GM19455 (cell line): ENCODE results near the gene SKI.

Source experiments
- ATAC-seq: cut with Tn5 transposase; IDR thresholded peaks from one replicate; pipeline ENCODE4 v1.9.1; 2021; ENCODE audit not compliant: unreplicated experiment

The SKI gene

GRCh38 chr1:2348346-2349325 lies 120.5 kb downstream of the SKI start:
- no peak for ATAC-seq

- ATAC-seq = no peak
Measured at GRCh38 chr1:2349806-2350205, 121.7 kb downstream of the SKI start.

GRCh38 chr1:2350501-2350900 lies 122.4 kb downstream of the SKI start:
- ATAC-seq = no peak

- ATAC-seq = no peak
Measured at GRCh38 chr1:2350911-2351655, 123.0 kb downstream of the SKI start.

- ATAC-seq = no peak
Measured at GRCh38 chr1:2351723-2352122, 123.6 kb downstream of the SKI start.

GRCh38 chr1:2352341-2352896 lies 124.3 kb downstream of the SKI start:
- no peak for ATAC-seq

GRCh38 chr1:2352897-2353550 lies 124.9 kb downstream of the SKI start:
- no peak for ATAC-seq

GRCh38 chr1:2353551-2354438 lies 125.7 kb downstream of the SKI start:
- ATAC-seq = no peak

GRCh38 chr1:2354511-2355372 lies 126.6 kb downstream of the SKI start:
- no peak for ATAC-seq

GRCh38 chr1:2355373-2356261 lies 127.5 kb downstream of the SKI start:
- ATAC-seq = no peak

- ATAC-seq = no peak
Measured at GRCh38 chr1:2356401-2356800, 128.3 kb downstream of the SKI start.

- ATAC-seq = no peak
Measured at GRCh38 chr1:2356911-2357845, 129.1 kb downstream of the SKI start.

- ATAC-seq = no peak
Measured at GRCh38 chr1:2358072-2358471, 130.0 kb downstream of the SKI start.

- ATAC-seq = no peak
Measured at GRCh38 chr1:2358651-2359640, 130.8 kb downstream of the SKI start.
